Endothelial cell of umbilical vein (primary cell): ENCODE results near the gene NR2E1. TPM values are rescaled to one million over a fixed set of nuclear protein-coding genes. Genes with fewer than 3 reads are reported as not detected.

ENCODE experiments used
- BruUV-seq: library from RNA; stranded (reverse); fragments of 400-500 nt; replicated peaks from 2 replicates; lab custom pipeline; 2021; lab: Mats Ljungman, UMichigan
- CTCF ChIA-PET: fragments of 300-600, 350-600 bp; sonication (Branson Sonifier 250); formaldehyde crosslinking; loops from one replicate; lab custom pipeline; 2021; ENCODE audit warnings: antibody characterized with exemption, inconsistent platforms; lab: Charles Lee
- POLR2A ChIA-PET: fragments of 300-600, 350-600 bp; sonication (Branson Sonifier 250); formaldehyde crosslinking; loops from one replicate; lab custom pipeline; 2021; ENCODE audit warnings: antibody characterized with exemption, inconsistent platforms; lab: Charles Lee
- DNase-seq: peaks from one replicate; pipeline ENCODE4 v3.0.0-alpha.2; 2011; ENCODE audit warnings: low read depth, low spot score
- FAIRE-seq: peaks from 2 replicates; lab custom pipeline; 2011; peaks lifted over from hg19 to GRCh38; lab: Jason Lieb, UNC
- H2AFZ ChIP-seq: 2 replicates; pipeline ENCODE4 v1.6.0; 2012; ENCODE audit warnings: low read depth, low read length, control low read depth, inconsistent platforms
- H3K27ac ChIP-seq: 2 replicates; pipeline ENCODE4 v1.5.1; 2011; ENCODE audit warnings: low read depth, mild to moderate bottlenecking, control low read depth, low read length, moderate library complexity; ENCODE audit not compliant: insufficient read depth
- H3K27me3 ChIP-seq, 2 experiments: 2 replicates each; pipeline versions ENCODE4 v1.6.0 to v1.6.1; 2011; ENCODE audit warnings: low read length in 2 of 2, mixed read lengths in 1 of 2; ENCODE audit not compliant: control insufficient read depth in 2 of 2, insufficient read depth in 2 of 2
- H3K36me3 ChIP-seq, 2 experiments: 2 replicates in 1 of 2; 3 replicates in 1 of 2; pipeline ENCODE4 v1.5.1; 2011; ENCODE audit warnings: low read length in 2 of 2, mild to moderate bottlenecking in 1 of 2, moderate library complexity in 1 of 2; ENCODE audit not compliant: control insufficient read depth in 2 of 2, insufficient read depth in 2 of 2; ENCODE audit errors: extremely low read depth in 1 of 2
- H3K4me1 ChIP-seq: 3 replicates; pipeline ENCODE4 v1.5.1; 2011; ENCODE audit warnings: mild to moderate bottlenecking, low read length; ENCODE audit not compliant: control insufficient read depth, insufficient read depth; ENCODE audit errors: extremely low read depth
- H3K4me2 ChIP-seq: 2 replicates; pipeline ENCODE4 v1.6.1; 2011; ENCODE audit warnings: low read length, control low read depth, mixed read lengths; ENCODE audit not compliant: insufficient read depth
- H3K4me3 ChIP-seq, 3 experiments: fragments of 200-600 bp in 1 of 3; sonication (generic), shearing (Covaris generic) in 1 of 3; replicated peaks in 1 of 3; 2 replicates each; pipeline ENCODE4 v1.5.1; 2011 to 2016; ENCODE audit warnings: control low read depth in 3 of 3, low read length in 3 of 3, mild to moderate bottlenecking in 2 of 3, inconsistent platforms in 1 of 3, low read depth in 1 of 3, moderate library complexity in 1 of 3; ENCODE audit not compliant: insufficient read depth in 1 of 3
- H3K79me2 ChIP-seq: 2 replicates; pipeline ENCODE4 v1.6.0; 2012; ENCODE audit warnings: low read length, inconsistent platforms; ENCODE audit not compliant: control insufficient read depth, insufficient read depth
- H3K9ac ChIP-seq: replicated peaks from 2 replicates; pipeline ENCODE3; 2011; ENCODE audit warnings: low read length, control low read depth; ENCODE audit not compliant: insufficient read depth; ENCODE audit errors: extremely low read depth
- H3K9me1 ChIP-seq: replicated peaks from 3 replicates; pipeline ENCODE4 v1.6.0; 2011; ENCODE audit warnings: mild to moderate bottlenecking, low read length; ENCODE audit not compliant: control insufficient read depth, insufficient read depth; ENCODE audit errors: extremely low read depth
- H3K9me3 ChIP-seq: replicated peaks from 2 replicates; pipeline ENCODE4 v1.5.1; 2012; ENCODE audit warnings: low read length, inconsistent platforms; ENCODE audit not compliant: control insufficient read depth, insufficient read depth
- H4K20me1 ChIP-seq: replicated peaks from 2 replicates; pipeline ENCODE3; 2011; ENCODE audit warnings: mild to moderate bottlenecking, low read length; ENCODE audit not compliant: control insufficient read depth, insufficient read depth; ENCODE audit errors: extremely low read depth
- EZH2 ChIP-seq: IDR thresholded peaks from 2 replicates; pipeline ENCODE4 v1.6.1; 2012; ENCODE audit warnings: borderline replicate concordance, low read depth, mild to moderate bottlenecking, moderate library complexity, low read length, inconsistent platforms; ENCODE audit not compliant: severe bottlenecking
- FOS ChIP-seq: IDR thresholded peaks from 2 replicates; pipeline ENCODE4 v1.6.1; 2011; ENCODE audit warnings: mild to moderate bottlenecking, low read length, moderate library complexity, borderline replicate concordance; ENCODE audit not compliant: insufficient read depth
- GATA2 ChIP-seq: IDR thresholded peaks from 2 replicates; pipeline ENCODE4 v1.7.0; 2011; ENCODE audit warnings: low read depth, mild to moderate bottlenecking, moderate library complexity, mixed read lengths, low read length; ENCODE audit not compliant: insufficient read length, insufficient read depth
- JUN ChIP-seq: IDR thresholded peaks from 2 replicates; pipeline ENCODE4 v1.6.1; 2011; ENCODE audit warnings: borderline replicate concordance, low read depth; ENCODE audit not compliant: insufficient read length, insufficient read depth
- MYC ChIP-seq: IDR thresholded peaks from one replicate; pipeline ENCODE4 v1.6.1; 2011; ENCODE audit warnings: mild to moderate bottlenecking, low read depth, low read length
- POLR2A ChIP-seq: IDR thresholded peaks from 2 replicates; pipeline ENCODE4 v1.6.1; 2012; ENCODE audit warnings: low read depth, mild to moderate bottlenecking, control low read depth, low read length
- POLR2AphosphoS5 ChIP-seq: IDR thresholded peaks from 2 replicates; pipeline ENCODE4 v1.6.1; 2012; ENCODE audit warnings: low read depth, mild to moderate bottlenecking, control low read depth, low read length, moderate library complexity; ENCODE audit not compliant: insufficient read depth
- dilution Hi-C: fragments of 300-500 bp; cut with MboI; formaldehyde crosslinking; loops from one replicate; pipeline ENCODE4 v1.15.0; 2019; ENCODE audit warnings: low sequenced_read_pairs; ENCODE audit not compliant: extremely low pct_ligation_motif_present
- intact Hi-C: fragments of 100-400 bp; cut with micrococcal nuclease; formaldehyde crosslinking; loops from one replicate; pipeline ENCODE4 v1.10.0; 2022
- polyA plus RNA-seq, 4 experiments: library from polyadenylated mRNA; depleted of rRNA in 3 of 4; stranded (reverse) in 3 of 4; unstranded in 1 of 4; fragments of >200 nt; gene quantifications; 2 replicates each; pipeline versions ENCODE4 v1.2.1 to v1.2.3, GENCODE V29; 2011 to 2012; ENCODE audit warnings: missing spikeins in 1 of 4
- total RNA-seq: library from RNA; stranded (reverse); gene quantifications from 2 replicates; pipeline ENCODE4 v1.2.3, GENCODE V29; 2021
- TF ChIP-seq, protein P1 (sequence below): IDR thresholded peaks from 2 replicates; pipeline ENCODE4 v1.6.1; 2011; ENCODE audit not compliant: insufficient read depth, insufficient read length
- TF ChIP-seq, protein P2 (sequence below), 2 donors: IDR thresholded peaks; 1 replicate in 1 of 2; 2 replicates in 1 of 2; pipeline ENCODE4 v1.5.1; 2011; ENCODE audit warnings: low read length in 2 of 2, mild to moderate bottlenecking in 2 of 2, moderate library complexity in 2 of 2, control low read depth in 1 of 2, inconsistent platforms in 1 of 2, low read depth in 1 of 2; ENCODE audit not compliant: insufficient read depth in 1 of 2; ENCODE audit errors: extremely low read depth in 1 of 2

The NR2E1 gene
- total and polyA plus RNA-seq, 2 donors (not counting 3 experiments of a cell fraction or from before 2014, with no cell fraction given): not detected

DNA sequence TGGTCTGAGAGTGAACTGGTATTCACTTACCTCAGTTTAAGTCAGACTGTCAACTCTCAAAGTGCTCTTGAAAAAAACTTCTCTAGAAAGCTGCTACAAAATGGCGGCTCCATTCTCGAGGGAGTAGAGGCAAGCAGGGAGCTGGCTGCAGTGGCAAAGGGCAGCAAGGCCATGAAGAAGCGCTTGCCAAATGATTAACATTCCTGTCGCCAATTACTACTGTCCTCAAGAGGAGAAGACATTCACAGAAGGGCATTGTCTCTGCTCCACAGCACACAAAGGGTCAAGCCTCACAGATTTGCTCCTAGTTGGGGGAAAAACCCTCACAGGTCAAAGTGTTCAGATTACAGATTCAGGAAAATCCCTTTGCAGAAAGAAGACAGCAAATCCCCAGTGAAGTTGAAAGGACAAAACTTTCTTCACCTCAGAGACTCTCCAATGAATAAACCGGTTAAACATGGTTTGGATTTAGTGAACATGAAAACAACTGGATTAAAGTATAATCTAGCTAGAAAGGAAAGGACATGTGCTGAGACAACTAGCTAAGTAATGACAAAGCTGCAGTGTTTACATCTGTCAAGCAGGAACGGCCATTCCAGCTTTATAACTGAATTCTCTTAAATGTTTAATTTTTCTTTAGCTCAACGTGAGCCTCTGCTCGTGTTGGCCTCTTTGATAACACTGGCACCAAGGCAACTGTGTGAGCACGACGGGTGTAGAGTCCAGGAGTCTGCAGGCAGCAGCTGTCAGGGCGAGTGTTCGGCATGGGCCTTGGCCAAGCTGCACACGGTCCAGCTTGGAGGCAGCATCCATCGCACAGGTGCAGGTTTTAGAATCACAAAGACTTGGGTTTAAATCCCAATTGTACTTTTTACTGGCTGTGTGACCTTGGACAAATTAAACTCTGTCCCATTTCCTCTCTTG lies 37.6 kb downstream of the NR2E1 start:
- Histone ChIP-seq H3K79me2 (no peaks in the 10 kb centered on the region), H2AFZ (no peak overlapping the region), H3K4me2 (no peak overlapping the region), H3K4me3 (no peak overlapping the region), H3K9ac (no peak overlapping the region), H3K4me1 (no peaks in the 10 kb centered on the region), H3K36me3 (peaks cover 0 to 2% of the 10 kb centered on the region in 2 experiments), H3K27me3 (no peaks in the 10 kb centered on the region), H3K27ac (no peak overlapping the region), H4K20me1 (no peaks in the 10 kb centered on the region), H3K9me3 (no peaks in the 10 kb centered on the region), H3K9me1 (no peaks in the 10 kb centered on the region)
- FAIRE-seq (no peak), DNase-seq (no peak)
- TF ChIP-seq, protein P1, sequence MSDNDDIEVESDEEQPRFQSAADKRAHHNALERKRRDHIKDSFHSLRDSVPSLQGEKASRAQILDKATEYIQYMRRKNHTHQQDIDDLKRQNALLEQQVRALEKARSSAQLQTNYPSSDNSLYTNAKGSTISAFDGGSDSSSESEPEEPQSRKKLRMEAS: no peak
- TF ChIP-seq GATA2 (no peak), FOS (no peak), JUN (no peak), MYC (no peak), POLR2AphosphoS5 (no peak), POLR2A (no peak), EZH2 (no peak)
- TF ChIP-seq, protein P2, sequence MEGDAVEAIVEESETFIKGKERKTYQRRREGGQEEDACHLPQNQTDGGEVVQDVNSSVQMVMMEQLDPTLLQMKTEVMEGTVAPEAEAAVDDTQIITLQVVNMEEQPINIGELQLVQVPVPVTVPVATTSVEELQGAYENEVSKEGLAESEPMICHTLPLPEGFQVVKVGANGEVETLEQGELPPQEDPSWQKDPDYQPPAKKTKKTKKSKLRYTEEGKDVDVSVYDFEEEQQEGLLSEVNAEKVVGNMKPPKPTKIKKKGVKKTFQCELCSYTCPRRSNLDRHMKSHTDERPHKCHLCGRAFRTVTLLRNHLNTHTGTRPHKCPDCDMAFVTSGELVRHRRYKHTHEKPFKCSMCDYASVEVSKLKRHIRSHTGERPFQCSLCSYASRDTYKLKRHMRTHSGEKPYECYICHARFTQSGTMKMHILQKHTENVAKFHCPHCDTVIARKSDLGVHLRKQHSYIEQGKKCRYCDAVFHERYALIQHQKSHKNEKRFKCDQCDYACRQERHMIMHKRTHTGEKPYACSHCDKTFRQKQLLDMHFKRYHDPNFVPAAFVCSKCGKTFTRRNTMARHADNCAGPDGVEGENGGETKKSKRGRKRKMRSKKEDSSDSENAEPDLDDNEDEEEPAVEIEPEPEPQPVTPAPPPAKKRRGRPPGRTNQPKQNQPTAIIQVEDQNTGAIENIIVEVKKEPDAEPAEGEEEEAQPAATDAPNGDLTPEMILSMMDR (IDR thresholded peaks at IDR 0.05; ENCODE audit: extremely low read depth in 1 of 2, insufficient read depth in 1 of 2, low read depth in 1 of 2, low read length in 2 of 2): no peak
- BruUV-seq: no TSS peak
- dilution Hi-C loops (no loop called here), intact Hi-C loops (no loop called here)
- CTCF ChIA-PET: interaction anchor here (0.6 to 0.9 kb wide), 2 partner anchors 58 to 288 kb away, joined by 3 read pairs; no protein-coding TSS in a partner anchor
- POLR2A ChIA-PET: no interaction called here
